Medulla oblongata (tissue), 1 donor: Measurements from ENCODE around the gene ALB.

ENCODE experiments used
- DNase-seq: peaks from one replicate; pipeline ENCODE4 v3.0.0-alpha.2; 2015; ENCODE audit errors: extremely low spot score

The ALB gene

DNA sequence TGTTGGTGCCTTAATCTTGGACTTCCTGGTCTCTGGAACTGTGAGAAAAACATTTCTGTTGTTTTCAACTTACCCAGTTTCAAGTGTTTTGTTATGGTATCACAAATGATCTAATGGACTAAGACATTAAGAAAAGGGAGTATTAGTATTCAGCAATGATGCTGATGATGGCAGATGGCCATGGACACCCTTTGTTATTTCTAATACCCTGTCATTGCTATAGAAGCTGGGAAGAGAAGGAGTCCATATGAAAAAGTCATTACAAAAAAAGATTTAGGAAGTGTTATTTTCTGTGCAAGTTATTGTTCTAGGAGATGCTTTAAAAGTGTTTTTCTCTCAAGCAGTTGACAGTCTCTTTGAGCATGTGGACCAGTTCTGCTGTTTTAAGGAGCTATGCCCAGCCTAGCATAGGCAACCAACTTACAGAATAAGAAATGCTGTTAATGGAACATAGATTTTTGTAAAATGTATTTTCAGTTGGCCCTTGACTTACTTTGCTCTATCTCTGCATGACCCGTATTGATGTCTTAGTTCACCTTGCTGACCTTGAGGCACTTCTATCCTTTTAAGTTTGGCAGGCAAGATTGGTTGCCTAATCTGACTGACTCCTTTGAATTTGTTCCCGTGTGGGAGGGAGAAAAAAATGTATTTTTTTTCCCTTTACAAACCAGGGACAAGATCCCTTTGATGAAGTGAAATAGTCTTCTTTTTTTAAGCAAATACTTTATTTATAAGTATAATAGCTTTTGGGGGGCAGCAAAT lies 25.9 kb downstream of the ALB start:
- DNase-seq = no peak

DNA sequence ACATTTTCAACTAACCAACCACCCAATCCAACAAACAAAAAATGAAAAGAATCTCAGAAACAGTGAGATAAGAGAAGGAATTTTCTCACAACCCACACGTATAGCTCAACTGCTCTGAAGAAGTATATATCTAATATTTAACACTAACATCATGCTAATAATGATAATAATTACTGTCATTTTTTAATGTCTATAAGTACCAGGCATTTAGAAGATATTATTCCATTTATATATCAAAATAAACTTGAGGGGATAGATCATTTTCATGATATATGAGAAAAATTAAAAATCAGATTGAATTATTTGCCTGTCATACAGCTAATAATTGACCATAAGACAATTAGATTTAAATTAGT lies 27.7 kb downstream of the ALB start:
- DNase-seq = no peak

DNA sequence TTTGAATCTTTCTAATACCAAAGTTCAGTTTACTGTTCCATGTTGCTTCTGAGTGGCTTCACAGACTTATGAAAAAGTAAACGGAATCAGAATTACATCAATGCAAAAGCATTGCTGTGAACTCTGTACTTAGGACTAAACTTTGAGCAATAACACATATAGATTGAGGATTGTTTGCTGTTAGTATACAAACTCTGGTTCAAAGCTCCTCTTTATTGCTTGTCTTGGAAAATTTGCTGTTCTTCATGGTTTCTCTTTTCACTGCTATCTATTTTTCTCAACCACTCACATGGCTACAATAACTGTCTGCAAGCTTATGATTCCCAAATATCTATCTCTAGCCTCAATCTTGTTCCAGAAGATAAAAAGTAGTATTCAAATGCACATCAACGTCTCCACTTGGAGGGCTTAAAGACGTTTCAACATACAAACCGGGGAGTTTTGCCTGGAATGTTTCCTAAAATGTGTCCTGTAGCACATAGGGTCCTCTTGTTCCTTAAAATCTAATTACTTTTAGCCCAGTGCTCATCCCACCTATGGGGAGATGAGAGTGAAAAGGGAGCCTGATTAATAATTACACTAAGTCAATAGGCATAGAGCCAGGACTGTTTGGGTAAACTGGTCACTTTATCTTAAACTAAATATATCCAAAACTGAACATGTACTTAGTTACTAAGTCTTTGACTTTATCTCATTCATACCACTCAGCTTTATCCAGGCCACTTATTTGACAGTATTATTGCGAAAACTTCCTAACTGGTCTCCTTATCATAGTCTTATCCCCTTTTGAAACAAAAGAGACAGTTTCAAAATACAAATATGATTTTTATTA lies 28.3 kb downstream of the ALB start:
- DNase-seq = no peak

DNA sequence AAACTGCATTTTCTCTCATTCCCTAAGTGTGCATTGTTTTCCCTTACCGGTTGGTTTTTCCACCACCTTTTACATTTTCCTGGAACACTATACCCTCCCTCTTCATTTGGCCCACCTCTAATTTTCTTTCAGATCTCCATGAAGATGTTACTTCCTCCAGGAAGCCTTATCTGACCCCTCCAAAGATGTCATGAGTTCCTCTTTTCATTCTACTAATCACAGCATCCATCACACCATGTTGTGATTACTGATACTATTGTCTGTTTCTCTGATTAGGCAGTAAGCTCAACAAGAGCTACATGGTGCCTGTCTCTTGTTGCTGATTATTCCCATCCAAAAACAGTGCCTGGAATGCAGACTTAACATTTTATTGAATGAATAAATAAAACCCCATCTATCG lies 29.1 kb downstream of the ALB start:
- no peak for DNase-seq

DNA sequence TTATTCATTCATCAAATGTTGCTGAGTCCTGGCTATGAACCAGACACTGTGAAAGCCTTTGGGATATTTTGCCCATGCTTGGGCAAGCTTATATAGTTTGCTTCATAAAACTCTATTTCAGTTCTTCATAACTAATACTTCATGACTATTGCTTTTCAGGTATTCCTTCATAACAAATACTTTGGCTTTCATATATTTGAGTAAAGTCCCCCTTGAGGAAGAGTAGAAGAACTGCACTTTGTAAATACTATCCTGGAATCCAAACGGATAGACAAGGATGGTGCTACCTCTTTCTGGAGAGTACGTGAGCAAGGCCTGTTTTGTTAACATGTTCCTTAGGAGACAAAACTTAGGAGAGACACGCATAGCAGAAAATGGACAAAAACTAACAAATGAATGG lies 30.2 kb downstream of the ALB start:
- DNase-seq = no peak

DNA sequence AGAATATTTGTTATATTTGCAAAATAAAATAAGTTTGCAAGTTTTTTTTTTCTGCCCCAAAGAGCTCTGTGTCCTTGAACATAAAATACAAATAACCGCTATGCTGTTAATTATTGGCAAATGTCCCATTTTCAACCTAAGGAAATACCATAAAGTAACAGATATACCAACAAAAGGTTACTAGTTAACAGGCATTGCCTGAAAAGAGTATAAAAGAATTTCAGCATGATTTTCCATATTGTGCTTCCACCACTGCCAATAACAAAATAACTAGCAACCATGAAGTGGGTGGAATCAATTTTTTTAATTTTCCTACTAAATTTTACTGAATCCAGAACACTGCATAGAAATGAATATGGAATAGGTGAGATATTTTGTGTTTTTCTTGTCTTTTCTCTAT lies 31.9 kb downstream of the ALB start, which contains the start of gene AFP:
AFP (plus strand) TSS at position 238 of the 400 bp plus-strand sequence; CDS start at position 280, 42 bp downstream.
- no peak for DNase-seq

DNA sequence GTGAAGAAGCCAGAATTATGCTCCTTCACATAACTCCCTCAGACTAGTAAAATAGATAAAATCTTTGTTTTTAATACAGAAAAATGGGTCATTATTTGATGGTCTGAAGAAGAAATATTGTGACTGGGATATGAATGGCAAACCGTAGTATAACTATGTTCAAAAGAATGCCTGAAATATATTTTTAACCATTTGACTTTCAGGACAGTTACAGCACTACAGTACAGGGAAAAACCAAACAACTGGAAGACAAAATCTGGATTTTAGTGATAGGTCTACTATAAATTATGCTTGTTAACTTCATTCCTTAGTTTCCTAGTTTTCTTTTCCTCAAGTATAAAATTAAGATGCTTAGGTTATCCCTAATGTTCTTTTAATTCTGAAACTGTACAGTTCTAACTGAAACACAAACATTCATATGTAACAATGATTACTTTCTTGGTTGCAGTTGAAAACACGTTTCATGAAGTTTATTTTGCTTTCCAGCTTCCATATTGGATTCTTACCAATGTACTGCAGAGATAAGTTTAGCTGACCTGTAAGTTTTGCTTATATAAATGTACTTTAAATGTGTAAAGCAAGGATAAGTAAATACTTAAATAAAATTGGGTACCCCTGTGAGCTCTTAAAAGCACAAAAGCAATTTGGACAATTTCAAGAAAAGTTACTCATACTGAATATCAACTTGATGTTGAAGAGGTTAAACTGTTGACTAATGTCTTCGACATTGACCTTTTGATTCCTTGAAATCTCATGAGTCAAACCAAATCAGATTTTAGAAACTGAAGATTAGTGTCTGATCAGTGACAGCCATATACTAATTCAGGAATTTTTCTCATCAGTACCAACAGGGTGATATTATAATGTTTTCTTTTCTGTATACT lies 32.8 kb downstream of the ALB start:
- DNase-seq = no peak

DNA sequence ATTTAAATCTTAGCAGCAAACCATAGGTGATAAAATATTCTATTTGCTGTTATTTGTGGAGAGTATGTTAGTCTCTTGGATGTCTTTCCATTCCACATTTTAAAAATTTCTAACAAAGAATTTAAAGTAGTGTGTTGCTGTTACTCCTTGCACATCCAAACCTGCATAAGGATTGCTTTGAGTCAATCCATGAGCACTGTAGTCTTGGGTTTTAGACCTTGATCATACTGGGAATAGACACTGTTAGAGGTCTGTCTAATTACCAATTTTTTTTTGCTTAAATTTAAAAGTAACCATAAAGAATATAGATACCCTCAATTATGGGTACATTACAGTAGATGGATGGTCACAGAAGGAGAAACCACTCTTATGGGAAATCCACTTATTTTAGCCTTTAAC lies 33.5 kb downstream of the ALB start:
- no peak for DNase-seq

DNA sequence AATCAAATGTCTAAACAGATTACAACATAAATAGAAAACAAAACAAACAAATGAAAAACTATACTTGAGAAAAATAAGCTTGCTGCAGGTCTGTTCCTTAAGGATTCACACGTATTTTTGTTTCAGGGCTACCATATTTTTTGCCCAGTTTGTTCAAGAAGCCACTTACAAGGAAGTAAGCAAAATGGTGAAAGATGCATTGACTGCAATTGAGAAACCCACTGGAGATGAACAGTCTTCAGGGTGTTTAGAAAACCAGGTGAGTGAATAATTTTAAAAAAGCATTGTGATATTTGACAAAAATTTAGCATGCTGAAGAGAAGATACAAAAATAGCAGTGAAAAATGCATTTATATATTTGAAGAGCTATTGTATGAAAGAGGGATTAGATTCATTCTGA lies 34.0 kb downstream of the ALB start:
- no peak for DNase-seq

DNA sequence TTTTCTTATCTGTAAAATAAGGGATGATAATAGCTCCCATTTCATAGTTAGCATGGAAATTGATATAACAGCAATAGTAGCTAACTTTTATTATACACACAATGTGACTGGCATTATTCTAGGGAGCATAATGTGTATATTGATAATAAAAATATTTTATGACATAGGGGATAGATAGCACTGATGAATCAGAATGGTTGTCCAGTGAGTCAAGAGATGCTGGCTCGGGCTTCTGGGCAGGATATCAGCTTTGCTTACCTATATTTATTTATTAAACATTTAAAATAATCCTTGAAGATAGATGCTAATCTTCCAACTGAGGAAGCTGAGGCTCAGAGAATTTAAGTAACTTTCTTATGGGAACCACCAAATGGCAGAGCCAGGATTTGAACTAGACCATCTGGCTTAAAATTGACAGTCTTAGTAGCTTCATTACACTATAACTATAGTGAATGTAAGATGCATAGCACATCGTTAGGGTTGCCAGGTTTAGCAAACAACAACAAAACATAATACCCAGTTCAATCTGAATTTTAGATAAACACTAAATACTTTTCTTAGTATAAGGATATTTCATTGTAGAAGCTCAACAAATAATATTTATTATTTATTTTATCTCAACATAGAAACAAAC lies 34.6 kb downstream of the ALB start:
- no peak for DNase-seq

DNA sequence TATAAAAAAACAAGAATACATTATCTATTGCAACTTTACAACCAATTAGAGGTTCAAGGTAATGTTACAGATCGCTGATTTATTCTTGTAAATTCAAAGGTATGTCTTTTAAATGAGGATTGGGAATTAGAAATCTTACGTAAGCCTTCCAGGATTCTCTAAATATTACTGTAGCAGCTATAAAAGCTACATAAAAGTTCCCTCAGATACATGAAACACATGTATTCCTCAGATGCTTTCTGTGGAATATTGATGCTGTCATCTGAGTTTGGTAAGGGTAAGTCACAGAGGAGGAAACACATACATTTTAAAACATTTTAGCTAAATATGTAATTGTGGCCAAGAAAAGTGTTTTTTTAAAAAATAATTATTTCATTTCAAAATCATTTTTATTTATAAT lies 35.4 kb downstream of the ALB start:
- no peak for DNase-seq

DNA sequence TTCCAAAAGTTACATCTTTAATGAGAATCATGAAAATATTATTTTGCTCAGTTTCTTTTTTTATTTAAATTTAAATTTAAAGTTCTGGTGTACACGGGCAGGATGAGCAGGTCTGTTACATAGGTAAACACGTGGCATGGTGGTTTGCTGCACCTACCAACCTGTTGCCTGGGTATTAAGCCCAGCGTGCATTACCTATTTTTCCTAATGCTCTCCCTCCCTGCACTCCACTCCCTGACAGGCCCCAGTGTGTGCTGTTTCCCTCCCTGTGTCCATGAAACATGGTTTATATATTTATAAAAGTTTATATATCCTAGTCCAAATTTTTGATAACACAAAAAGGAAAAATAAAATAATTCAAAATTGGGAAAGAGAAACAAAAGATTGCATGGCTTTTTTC lies 35.9 kb downstream of the ALB start:
- DNase-seq = no peak

DNA sequence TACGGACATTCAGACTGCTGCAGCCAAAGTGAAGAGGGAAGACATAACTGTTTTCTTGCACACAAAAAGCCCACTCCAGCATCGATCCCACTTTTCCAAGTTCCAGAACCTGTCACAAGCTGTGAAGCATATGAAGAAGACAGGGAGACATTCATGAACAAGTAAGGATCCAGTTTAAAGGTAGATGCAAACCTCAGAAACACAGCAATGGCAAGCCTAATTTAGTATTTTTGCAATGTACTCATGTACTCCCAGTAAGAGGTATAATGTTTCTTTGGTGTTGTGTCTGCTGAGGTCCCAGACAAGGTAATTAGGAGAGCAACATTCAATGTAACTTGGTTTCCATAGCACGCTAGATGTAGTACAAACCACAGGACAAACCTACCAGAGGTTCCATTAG lies 36.6 kb downstream of the ALB start:
- no peak for DNase-seq

DNA sequence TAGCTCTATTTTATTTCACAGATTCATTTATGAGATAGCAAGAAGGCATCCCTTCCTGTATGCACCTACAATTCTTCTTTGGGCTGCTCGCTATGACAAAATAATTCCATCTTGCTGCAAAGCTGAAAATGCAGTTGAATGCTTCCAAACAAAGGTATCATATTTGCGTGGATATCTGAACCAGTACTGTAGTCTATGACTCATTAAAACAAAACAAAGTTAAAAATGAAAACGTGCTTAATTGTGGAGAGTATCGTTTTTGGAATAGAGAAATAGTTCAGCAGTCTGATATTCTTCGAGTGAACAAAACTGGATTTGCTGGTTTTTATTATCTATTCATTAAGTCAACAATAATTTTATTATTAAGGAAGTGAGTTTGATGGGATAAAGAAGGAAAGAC lies 38.2 kb downstream of the ALB start:
- no peak for DNase-seq

DNA sequence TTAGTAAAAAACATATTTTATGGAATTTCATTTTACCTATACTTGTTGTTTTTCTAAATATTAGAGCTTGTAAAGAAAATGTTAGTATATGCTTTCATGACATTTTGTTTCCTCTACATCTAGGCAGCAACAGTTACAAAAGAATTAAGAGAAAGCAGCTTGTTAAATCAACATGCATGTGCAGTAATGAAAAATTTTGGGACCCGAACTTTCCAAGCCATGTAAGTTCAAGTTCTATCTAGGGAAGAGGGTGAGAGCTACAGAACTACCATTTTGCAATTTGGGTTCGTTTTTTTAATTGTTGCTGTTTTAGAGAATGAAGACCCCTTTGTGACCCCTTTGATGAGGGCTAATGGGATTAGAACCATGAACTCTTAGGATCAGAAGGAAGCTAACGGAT lies 39.1 kb downstream of the ALB start:
- DNase-seq = no peak

DNA sequence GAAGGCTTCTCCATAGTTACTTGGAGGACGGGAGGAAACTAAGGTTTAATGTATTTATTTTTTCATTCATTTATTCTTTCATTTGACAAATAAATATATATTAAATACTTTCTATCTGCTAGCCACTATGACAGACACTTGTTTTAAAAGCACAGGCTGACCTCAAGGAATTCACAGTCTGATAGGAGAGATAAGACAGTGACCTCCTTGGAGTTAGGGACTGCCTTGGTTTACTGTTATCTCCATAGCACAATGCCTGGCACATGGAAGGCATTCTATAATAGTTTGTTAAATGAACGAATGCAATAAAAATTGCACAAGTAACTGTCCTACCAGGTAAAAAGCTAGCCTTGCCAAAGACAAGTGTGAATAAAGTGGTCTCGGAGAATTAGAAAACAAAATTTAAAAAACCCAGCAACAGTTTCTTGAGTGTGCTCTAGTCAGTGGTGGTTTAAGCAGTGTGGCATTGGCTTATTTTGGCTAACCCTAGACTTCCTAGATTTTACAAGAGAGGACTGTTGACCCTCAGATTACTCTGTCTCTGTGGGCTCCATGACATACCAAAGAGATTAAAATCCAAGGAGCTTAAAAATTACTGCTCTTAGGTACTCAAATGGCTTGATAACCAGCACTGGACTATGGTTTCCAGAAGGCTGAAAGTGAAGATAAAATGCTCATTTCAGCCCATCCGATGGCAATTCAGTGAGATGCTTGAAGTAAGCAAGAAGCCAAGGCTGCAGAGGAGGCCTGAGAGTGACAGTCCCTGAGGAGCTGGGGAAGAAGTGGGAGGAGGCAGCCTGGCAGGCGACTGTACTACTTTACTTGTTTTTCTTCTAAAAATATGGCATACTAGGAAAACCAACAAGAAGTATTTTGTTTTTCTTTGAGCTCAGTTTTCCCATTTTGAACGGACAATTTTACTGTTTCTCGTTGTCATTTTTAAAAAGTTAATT lies 41.6 kb downstream of the ALB start:
- no peak for DNase-seq

DNA sequence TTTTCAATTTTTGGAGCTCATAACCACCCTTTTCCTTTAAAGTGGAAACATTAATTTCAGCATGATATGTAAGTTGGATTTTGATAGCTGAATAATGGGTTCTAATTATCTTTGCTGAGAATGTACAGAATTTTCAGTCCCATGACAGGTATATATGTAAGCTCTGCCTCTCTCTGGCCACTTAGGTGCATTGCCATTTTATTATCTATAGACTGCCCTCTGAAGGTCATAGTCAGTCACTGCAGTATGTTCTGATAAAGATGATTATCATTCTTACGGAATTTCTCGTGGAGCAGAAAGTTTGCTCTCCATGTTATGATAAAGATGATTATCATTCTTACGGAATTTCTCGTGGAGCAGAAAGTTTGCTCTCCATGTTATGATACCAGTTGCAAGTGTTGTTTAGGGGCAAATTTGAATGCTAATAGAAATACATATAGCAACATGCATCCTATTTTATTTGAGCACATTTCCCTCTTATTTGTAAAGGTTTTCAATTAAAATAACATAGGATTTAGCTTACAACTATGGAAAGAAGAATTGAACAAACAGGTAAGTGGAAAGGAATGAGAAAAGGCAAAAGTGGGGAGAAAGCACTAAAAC lies 42.4 kb downstream of the ALB start:
- DNase-seq = peak; percentile 45

DNA sequence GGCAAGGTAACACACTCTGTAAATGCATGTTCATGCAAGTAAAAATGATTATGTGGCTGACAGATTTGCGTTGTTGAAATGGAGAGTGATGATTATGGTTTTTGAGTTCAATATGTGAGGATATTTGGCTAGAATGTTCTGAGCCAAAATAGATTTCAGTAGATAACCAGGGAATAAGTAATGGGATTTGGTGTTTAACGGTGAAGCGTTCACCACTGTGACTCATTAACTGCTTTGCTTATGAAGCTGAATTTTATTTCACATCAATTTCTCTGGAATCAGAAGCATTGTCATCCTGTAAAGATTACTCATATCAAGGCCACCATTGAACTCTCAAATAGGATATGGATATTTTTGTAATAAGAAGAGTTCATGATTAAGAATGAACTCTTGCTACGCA lies 43.6 kb downstream of the ALB start:
- no peak for DNase-seq

DNA sequence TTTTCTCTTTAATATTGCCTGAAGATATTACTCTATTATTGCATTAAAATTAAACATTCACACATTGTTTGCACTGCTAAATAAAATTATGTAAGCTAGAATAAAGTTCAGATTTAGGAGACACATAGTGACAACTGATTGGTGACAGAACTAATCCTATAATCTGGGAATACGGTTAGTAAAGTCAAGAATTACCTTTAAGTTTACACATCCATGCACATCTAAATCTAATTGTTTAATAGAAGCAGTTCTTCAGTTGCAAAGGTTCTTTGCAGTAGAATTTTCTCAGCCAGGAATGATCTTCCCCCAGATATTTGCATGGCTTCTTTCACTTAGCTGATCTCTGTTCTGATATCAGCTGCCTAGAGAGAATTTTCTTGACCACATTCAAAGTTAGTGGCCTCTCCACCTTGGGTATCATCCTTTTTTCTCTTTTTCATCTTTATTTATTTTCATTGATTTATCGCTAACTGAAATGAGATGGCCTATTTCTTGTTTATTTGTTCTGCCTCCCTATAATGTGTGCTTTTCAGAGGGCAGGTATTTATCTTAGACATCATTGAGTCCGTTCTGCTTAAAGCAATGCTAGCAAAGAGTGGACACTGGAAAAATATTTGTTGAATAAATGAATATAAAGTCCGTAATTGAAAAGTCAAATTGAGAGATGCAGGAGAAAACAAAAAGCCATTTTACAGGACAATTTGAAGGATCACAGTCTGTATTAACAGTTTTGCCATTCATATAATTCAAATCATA lies 44.5 kb downstream of the ALB start:
- no peak for DNase-seq
